Mammary epithelial cell (primary cell): Measurements from ENCODE around the gene ACO1.

ENCODE experiments used
- EZH2 ChIP-seq: IDR thresholded peaks from 2 replicates; pipeline ENCODE4 v1.6.1; 2012; ENCODE audit warnings: low read length, inconsistent platforms, borderline replicate concordance
- TF ChIP-seq, protein P1 (sequence below), 2 donors: IDR thresholded peaks in 1 of 2; conservative IDR thresholded peaks in 1 of 2; 2 replicates each; pipeline ENCODE4 v1.5.1; 2011 to 2012; ENCODE audit warnings: inconsistent platforms in 2 of 2, low read length in 2 of 2, mild to moderate bottlenecking in 2 of 2, control low read depth in 1 of 2, low read depth in 1 of 2; ENCODE audit not compliant: insufficient read depth in 1 of 2; ENCODE audit errors: extremely low read depth in 1 of 2

DNA sequence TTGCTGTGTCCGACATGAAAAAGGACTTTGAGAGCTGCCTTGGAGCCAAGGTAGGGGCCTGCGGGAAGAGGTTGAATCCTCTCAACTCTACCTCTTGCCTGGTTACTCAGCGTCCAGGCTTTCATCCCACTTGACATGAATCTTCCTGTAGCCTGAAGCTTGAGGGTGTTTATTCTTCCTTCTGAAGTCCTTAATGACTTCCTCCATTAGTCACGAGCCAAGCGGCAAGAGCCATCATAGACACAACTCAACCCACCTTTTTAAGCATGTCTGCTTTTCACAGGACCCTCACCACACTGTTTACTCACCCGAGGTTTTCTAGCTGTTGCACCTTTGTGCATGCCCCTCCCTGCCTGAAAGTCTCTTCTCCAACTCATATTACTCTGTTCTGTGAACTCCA is 40.2 kb downstream of the ACO1 start:
- TF ChIP-seq, protein P1, sequence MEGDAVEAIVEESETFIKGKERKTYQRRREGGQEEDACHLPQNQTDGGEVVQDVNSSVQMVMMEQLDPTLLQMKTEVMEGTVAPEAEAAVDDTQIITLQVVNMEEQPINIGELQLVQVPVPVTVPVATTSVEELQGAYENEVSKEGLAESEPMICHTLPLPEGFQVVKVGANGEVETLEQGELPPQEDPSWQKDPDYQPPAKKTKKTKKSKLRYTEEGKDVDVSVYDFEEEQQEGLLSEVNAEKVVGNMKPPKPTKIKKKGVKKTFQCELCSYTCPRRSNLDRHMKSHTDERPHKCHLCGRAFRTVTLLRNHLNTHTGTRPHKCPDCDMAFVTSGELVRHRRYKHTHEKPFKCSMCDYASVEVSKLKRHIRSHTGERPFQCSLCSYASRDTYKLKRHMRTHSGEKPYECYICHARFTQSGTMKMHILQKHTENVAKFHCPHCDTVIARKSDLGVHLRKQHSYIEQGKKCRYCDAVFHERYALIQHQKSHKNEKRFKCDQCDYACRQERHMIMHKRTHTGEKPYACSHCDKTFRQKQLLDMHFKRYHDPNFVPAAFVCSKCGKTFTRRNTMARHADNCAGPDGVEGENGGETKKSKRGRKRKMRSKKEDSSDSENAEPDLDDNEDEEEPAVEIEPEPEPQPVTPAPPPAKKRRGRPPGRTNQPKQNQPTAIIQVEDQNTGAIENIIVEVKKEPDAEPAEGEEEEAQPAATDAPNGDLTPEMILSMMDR (conservative IDR thresholded peaks at IDR 0.05 in 1 of 2, IDR thresholded peaks at IDR 0.05 in 1 of 2; ENCODE audit: extremely low read depth in 1 of 2, insufficient read depth in 1 of 2, low read depth in 1 of 2, low read length in 2 of 2) = no peak
- no peak for TF ChIP-seq EZH2
